ENCODE results near the gene PPDPF. TPM values are rescaled to one million over a fixed set of nuclear protein-coding genes. Genes with fewer than 3 reads are reported as not detected.
A peak's percentile ranks its signal among the peaks of the same experiment; 100 is the strongest.
"Not testable (repeated sequence)": the region's sequence is repeated elsewhere in the genome, so short reads cannot be mapped to it uniquely, and the experiment has no call there.

PPDPF gene
- total RNA-seq, 1 donor from 2014 or later: 122 TPM

- intact Hi-C loops (cut with micrococcal nuclease): loop anchor here (5.0 kb wide), 1 partner anchor 59 kb away; the partner anchor contains the start of gene GMEB2
- H3K36me3 Mint-ChIP-seq (ENCODE audit: low read depth): peaks cover 12% of the 10 kb centered on the region
- H3K4me1 Mint-ChIP-seq (ENCODE audit: low read depth): peaks cover 8% of the 10 kb centered on the region
- no peaks in the 10 kb centered on the region for H3K27me3 Mint-ChIP-seq (ENCODE audit: insufficient read depth)
- no peak for DNase-seq (ENCODE audit: low spot score)
- peak overlapping the region; percentile 70 for H3K27ac Mint-ChIP-seq
- no peaks in the 10 kb centered on the region for H3K9me3 Mint-ChIP-seq
- peak overlapping the region; percentile 69 for H3K4me3 Mint-ChIP-seq
Measured at GRCh38 chr20:63568170-63568981, 47.8 kb downstream of the PPDPF start.

GRCh38 chr20:63568986-63569949 is 48.7 kb downstream of the PPDPF start:
- DNase-seq (ENCODE audit: low spot score): no peak
- Mint-ChIP-seq H3K9me3 (no peaks in the 10 kb centered on the region), H3K27ac (no peak overlapping the region), H3K4me1 (ENCODE audit: low read depth) (peaks cover 8% of the 10 kb centered on the region), H3K27me3 (ENCODE audit: insufficient read depth) (no peaks in the 10 kb centered on the region), H3K36me3 (ENCODE audit: low read depth) (peaks cover 10% of the 10 kb centered on the region), H3K4me3 (peak overlapping the region; percentile 15)
- intact Hi-C loops (cut with micrococcal nuclease): loop anchor here (5.0 kb wide), 1 partner anchor 58 kb away; the partner anchor contains the start of gene GMEB2

GRCh38 chr20:63570281-63571086 is 49.9 kb downstream of the PPDPF start:
- peaks cover 9% of the 10 kb centered on the region for H3K36me3 Mint-ChIP-seq (ENCODE audit: low read depth)
- peaks cover 8% of the 10 kb centered on the region for H3K4me1 Mint-ChIP-seq (ENCODE audit: low read depth)
- no peaks in the 10 kb centered on the region for H3K9me3 Mint-ChIP-seq
- H3K4me3 Mint-ChIP-seq: peak overlapping the region; percentile 15
- no peak overlapping the region for H3K27ac Mint-ChIP-seq
- DNase-seq (ENCODE audit: low spot score): no peak
- intact Hi-C loops (cut with micrococcal nuclease): no loop called here
- H3K27me3 Mint-ChIP-seq (ENCODE audit: insufficient read depth): no peaks in the 10 kb centered on the region

GRCh38 chr20:63571087-63571478 is 50.5 kb downstream of the PPDPF start:
- H3K9me3 Mint-ChIP-seq; DNase-seq (ENCODE audit: low spot score); H3K36me3 Mint-ChIP-seq (ENCODE audit: low read depth); H3K4me3 Mint-ChIP-seq; H3K4me1 Mint-ChIP-seq (ENCODE audit: low read depth); H3K27me3 Mint-ChIP-seq (ENCODE audit: insufficient read depth); H3K27ac Mint-ChIP-seq; intact Hi-C loops (cut with micrococcal nuclease): not testable (repeated sequence)

Other genes with a start within 250 kb of the PPDPF start
- gene ARFGAP1, start 248.0 kb upstream of the PPDPF start, total RNA-seq: 102 and 107 TPM in 2 replicates
- not detected in 2 replicates for gene COL20A1, start 227.6 kb upstream of the PPDPF start, total RNA-seq
- gene CHRNA4, start 159.4 kb upstream of the PPDPF start, total RNA-seq: not detected in 2 replicates
- not detected in 2 replicates for gene KCNQ2, start 48.1 kb upstream of the PPDPF start, total RNA-seq
- 0.80 and 1.1 TPM in 2 replicates for gene EEF1A2, start 21.7 kb upstream of the PPDPF start, total RNA-seq
- gene PTK6, start 16.6 kb downstream of the PPDPF start, total RNA-seq: 0.16 and 0.29 TPM in 2 replicates
- gene SRMS, start 27.0 kb downstream of the PPDPF start, total RNA-seq: not detected in 2 replicates
- gene FNDC11, start 33.4 kb downstream of the PPDPF start, total RNA-seq: 0.15 and 0.26 TPM in 2 replicates
- 17.9 and 18.9 TPM in 2 replicates for gene HELZ2, start 53.5 kb downstream of the PPDPF start, total RNA-seq
- 13.4 and 13.7 TPM in 2 replicates for gene GMEB2, start 106.3 kb downstream of the PPDPF start, total RNA-seq
- 5.3 and 5.5 TPM in 2 replicates for gene STMN3, start 132.7 kb downstream of the PPDPF start, total RNA-seq
- gene RTEL1, start 137.5 kb downstream of the PPDPF start, total RNA-seq: 54.4 and 55.5 TPM in 2 replicates
- not detected in 2 replicates for gene TNFRSF6B, start 175.9 kb downstream of the PPDPF start, total RNA-seq
- gene ARFRP1, start 187.2 kb downstream of the PPDPF start, total RNA-seq: 71.8 and 73.5 TPM in 2 replicates
- gene ZGPAT, start 187.3 kb downstream of the PPDPF start, total RNA-seq: 34.5 and 36.7 TPM in 2 replicates
- gene LIME1, start 215.9 kb downstream of the PPDPF start, total RNA-seq: 12.1 TPM in 2 replicates
- 34.7 and 38.3 TPM in 2 replicates for gene SLC2A4RG, start 219.0 kb downstream of the PPDPF start, total RNA-seq